ENCODE results near the gene DLGAP1.

Gene DLGAP1

GRCh38 chr18:3983351-3983969, 471.6 kb downstream of the DLGAP1 start:
- no peak for DNase-seq (ENCODE audit: low spot score)
- TF ChIP-seq, protein P1, sequence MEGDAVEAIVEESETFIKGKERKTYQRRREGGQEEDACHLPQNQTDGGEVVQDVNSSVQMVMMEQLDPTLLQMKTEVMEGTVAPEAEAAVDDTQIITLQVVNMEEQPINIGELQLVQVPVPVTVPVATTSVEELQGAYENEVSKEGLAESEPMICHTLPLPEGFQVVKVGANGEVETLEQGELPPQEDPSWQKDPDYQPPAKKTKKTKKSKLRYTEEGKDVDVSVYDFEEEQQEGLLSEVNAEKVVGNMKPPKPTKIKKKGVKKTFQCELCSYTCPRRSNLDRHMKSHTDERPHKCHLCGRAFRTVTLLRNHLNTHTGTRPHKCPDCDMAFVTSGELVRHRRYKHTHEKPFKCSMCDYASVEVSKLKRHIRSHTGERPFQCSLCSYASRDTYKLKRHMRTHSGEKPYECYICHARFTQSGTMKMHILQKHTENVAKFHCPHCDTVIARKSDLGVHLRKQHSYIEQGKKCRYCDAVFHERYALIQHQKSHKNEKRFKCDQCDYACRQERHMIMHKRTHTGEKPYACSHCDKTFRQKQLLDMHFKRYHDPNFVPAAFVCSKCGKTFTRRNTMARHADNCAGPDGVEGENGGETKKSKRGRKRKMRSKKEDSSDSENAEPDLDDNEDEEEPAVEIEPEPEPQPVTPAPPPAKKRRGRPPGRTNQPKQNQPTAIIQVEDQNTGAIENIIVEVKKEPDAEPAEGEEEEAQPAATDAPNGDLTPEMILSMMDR (IDR thresholded peaks at IDR 0.05; ENCODE audit: extremely low read depth, missing control alignments) = no peak

DNA sequence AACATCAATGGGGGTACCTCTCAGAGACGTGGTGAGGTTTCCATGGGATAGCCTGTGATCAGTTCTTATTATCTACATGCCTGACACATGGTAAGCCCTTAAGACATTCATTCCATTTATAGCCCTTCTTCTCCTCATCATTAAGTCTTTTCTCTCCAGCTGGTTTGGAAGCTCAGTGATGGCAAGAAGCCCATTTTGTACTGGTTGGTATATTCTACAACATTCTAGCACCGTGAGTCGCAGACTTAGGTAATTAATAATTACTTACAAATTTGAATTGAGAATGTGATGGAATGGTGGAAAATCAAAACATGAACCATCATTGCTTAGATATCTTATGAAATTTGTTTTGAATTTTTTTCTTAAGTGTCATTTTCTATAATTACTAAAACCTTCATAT, 472.6 kb downstream of the DLGAP1 start:
- TF ChIP-seq, protein P1 (IDR thresholded peaks at IDR 0.05; ENCODE audit: extremely low read depth, missing control alignments) = no peak
- no peak for DNase-seq (ENCODE audit: low spot score)

- TF ChIP-seq, protein P1 (IDR thresholded peaks at IDR 0.05; ENCODE audit: extremely low read depth, missing control alignments) = no peak
Measured at GRCh38 chr18:3979024-3979423, 476.1 kb downstream of the DLGAP1 start.

DNA sequence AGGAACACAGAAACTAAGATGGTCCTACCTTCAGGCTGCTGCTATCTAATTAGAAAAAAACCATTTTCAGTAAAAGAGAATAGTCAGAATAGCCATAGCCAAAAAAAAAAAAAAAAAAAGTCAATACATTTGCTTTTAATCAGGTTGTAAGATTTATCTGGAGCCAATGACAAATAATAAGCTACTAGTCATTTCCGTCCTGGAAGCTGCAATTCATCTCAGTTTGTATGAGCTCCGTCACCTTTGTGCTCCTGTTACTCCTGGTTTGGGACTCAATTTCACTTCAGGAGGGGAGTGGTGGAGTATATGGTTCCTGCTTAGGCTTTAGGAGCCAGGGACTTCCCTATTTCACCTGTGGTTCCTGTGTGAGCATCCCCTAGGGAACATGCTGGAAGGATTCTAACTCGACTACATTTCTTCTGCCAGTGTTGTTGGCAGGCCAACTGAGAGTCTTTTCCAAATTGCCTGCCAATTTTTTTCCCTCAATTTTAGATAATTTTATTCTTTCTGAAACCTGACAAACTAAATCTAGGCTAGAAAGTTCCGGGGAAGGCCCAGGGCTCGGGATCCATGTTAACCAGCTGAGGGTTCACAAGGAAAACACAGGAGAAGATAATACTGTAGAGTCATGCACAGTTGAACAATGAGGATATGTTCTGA, 481.8 kb downstream of the DLGAP1 start:
- DNase-seq (ENCODE audit: low spot score) = no peak

More at GRCh38 chr18:3979024-3979423, 476.1 kb downstream of the DLGAP1 start:
- no peak for DNase-seq (ENCODE audit: low spot score)

GRCh38 chr18:3972291-3972930, 482.7 kb downstream of the DLGAP1 start:
- no peak for DNase-seq (ENCODE audit: low spot score)
- TF ChIP-seq, protein P1 (IDR thresholded peaks at IDR 0.05; ENCODE audit: extremely low read depth, missing control alignments) = no peak

More for the DNA sequence above, 481.8 kb downstream of the DLGAP1 start:
- TF ChIP-seq, protein P1 (IDR thresholded peaks at IDR 0.05; ENCODE audit: extremely low read depth, missing control alignments) = no peak

- DNase-seq (ENCODE audit: low spot score) = no peak
- TF ChIP-seq, protein P1 (IDR thresholded peaks at IDR 0.05; ENCODE audit: extremely low read depth, missing control alignments) = no peak
Measured at GRCh38 chr18:3970929-3971328, 484.2 kb downstream of the DLGAP1 start.

All from GM20000 (cell line).